HL-60 (cell line): ENCODE results near the gene EYA2.

ENCODE experiments used
- DNase-seq, 2 experiments: peaks; one replicate each; pipeline ENCODE4 v3.0.0-alpha.2; 2010 to 2020; ENCODE audit warnings: low read depth in 1 of 2, low spot score in 1 of 2
- H3K27ac ChIP-seq: fragments of 250-450 bp; sonication (Bioruptor Pico); replicated peaks from 2 replicates; pipeline ENCODE4 v1.5.1; 2020; ENCODE audit warnings: mild to moderate bottlenecking, moderate library complexity
- H3K27me3 ChIP-seq: fragments of 250-450 bp; sonication (Bioruptor Pico); 2 replicates; pipeline ENCODE4 v1.5.1; 2021; ENCODE audit warnings: mild to moderate bottlenecking, moderate library complexity; ENCODE audit not compliant: insufficient read depth, poor library complexity, severe bottlenecking
- H3K4me3 ChIP-seq: replicated peaks from 2 replicates; pipeline ENCODE4 v1.5.1; 2011; ENCODE audit warnings: mild to moderate bottlenecking, control low read depth, low read length; ENCODE audit not compliant: insufficient read depth
- GABPA ChIP-seq: IDR thresholded peaks from 2 replicates; pipeline ENCODE4 v1.6.1; 2012; ENCODE audit warnings: low read depth
- POLR2AphosphoS5 ChIP-seq: IDR thresholded peaks from 2 replicates; pipeline ENCODE4 v1.6.1; 2012; ENCODE audit warnings: low read depth
- SPI1 ChIP-seq: IDR thresholded peaks from 2 replicates; pipeline ENCODE4 v1.6.1; 2012; ENCODE audit warnings: low read depth, mild to moderate bottlenecking, borderline replicate concordance
- TF ChIP-seq, protein P1 (sequence below): IDR thresholded peaks from one replicate; pipeline ENCODE4 v1.5.1; 2011; ENCODE audit warnings: low read length, control low read depth, inconsistent platforms; ENCODE audit not compliant: insufficient read depth
- TF ChIP-seq, protein P2 (sequence below): IDR thresholded peaks from 2 replicates; pipeline ENCODE4 v1.6.1; 2012; ENCODE audit warnings: low read depth; ENCODE audit not compliant: insufficient replicate concordance

EYA2 gene

DNA sequence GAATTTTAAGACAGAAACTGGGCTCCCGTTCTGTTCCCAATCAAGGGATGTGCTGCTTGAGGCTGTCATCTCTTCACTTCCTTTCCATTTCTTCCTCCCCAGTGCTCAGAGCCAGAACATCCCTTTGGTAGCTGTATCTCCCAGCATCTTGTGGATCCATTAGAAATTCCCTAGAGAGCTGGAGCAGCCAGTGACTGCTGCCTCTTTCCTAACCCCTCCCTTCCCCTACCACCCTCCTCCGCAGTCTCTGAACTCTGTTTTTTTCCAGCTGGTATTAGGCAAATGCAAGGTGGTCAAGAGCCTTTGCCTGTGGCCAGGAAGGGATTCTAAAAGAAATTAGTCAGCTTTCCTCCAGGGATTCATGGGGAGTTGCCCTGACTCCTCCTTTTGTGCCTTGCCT, 208.0 kb downstream of the EYA2 start:
- no peak for DNase-seq
- Histone ChIP-seq H3K27me3 (no peaks in the 10 kb centered on the region), H3K27ac (no peak overlapping the region), H3K4me3 (no peak overlapping the region)
- TF ChIP-seq GABPA (no peak), POLR2AphosphoS5 (no peak), SPI1 (no peak)
- TF ChIP-seq, protein P1, sequence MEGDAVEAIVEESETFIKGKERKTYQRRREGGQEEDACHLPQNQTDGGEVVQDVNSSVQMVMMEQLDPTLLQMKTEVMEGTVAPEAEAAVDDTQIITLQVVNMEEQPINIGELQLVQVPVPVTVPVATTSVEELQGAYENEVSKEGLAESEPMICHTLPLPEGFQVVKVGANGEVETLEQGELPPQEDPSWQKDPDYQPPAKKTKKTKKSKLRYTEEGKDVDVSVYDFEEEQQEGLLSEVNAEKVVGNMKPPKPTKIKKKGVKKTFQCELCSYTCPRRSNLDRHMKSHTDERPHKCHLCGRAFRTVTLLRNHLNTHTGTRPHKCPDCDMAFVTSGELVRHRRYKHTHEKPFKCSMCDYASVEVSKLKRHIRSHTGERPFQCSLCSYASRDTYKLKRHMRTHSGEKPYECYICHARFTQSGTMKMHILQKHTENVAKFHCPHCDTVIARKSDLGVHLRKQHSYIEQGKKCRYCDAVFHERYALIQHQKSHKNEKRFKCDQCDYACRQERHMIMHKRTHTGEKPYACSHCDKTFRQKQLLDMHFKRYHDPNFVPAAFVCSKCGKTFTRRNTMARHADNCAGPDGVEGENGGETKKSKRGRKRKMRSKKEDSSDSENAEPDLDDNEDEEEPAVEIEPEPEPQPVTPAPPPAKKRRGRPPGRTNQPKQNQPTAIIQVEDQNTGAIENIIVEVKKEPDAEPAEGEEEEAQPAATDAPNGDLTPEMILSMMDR: no peak
- TF ChIP-seq, protein P2, sequence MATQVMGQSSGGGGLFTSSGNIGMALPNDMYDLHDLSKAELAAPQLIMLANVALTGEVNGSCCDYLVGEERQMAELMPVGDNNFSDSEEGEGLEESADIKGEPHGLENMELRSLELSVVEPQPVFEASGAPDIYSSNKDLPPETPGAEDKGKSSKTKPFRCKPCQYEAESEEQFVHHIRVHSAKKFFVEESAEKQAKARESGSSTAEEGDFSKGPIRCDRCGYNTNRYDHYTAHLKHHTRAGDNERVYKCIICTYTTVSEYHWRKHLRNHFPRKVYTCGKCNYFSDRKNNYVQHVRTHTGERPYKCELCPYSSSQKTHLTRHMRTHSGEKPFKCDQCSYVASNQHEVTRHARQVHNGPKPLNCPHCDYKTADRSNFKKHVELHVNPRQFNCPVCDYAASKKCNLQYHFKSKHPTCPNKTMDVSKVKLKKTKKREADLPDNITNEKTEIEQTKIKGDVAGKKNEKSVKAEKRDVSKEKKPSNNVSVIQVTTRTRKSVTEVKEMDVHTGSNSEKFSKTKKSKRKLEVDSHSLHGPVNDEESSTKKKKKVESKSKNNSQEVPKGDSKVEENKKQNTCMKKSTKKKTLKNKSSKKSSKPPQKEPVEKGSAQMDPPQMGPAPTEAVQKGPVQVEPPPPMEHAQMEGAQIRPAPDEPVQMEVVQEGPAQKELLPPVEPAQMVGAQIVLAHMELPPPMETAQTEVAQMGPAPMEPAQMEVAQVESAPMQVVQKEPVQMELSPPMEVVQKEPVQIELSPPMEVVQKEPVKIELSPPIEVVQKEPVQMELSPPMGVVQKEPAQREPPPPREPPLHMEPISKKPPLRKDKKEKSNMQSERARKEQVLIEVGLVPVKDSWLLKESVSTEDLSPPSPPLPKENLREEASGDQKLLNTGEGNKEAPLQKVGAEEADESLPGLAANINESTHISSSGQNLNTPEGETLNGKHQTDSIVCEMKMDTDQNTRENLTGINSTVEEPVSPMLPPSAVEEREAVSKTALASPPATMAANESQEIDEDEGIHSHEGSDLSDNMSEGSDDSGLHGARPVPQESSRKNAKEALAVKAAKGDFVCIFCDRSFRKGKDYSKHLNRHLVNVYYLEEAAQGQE: no peak

DNA sequence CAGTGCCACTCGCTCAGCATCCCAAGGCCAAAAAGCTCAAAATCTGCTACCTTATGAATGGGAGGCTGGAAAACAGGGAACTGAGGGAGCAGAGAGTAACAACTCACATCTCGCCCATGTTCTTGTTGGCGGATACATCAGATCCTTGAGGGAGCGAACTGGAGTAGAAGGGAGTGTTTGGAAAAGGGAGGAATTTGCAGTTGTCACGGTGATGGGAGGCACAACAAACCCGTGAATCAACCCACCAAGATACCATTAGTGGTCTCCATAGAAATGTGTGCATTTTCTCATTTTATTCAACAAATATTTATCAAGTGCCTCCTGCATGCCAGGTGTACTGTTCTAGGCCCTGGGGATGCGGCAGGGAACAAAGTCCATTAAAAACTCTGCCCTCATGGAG, 212.1 kb downstream of the EYA2 start:
- H3K27me3 ChIP-seq: no peaks in the 10 kb centered on the region
- DNase-seq: no peak
- H3K4me3 ChIP-seq: no peak overlapping the region
- H3K27ac ChIP-seq: no peak overlapping the region
- no peak for TF ChIP-seq SPI1
- TF ChIP-seq, protein P1: no peak

DNA sequence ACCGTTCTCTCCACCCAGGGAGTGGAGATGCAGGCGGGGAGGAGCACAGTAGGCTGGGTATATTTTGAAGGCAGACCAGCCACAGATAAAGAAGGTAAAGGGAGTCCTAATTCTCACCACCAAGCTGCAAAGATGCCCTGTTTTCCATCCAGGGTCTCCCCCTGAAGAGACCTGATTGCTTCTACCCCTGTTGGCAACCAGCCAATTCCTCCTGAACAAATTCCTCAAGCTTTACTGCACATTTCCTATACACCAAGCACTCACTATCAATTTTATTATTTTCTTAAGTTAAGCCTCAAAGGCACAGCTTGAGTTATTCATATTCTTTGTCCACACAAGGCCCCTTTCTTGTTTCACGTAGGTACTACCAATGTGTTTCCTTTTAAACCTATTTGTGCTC, 214.4 kb downstream of the EYA2 start:
- no peak for DNase-seq
- no peak for TF ChIP-seq SPI1
- TF ChIP-seq GABPA: no peak
- Histone ChIP-seq H3K4me3 (no peak overlapping the region), H3K27me3 (no peaks in the 10 kb centered on the region), H3K27ac (no peak overlapping the region)

DNA sequence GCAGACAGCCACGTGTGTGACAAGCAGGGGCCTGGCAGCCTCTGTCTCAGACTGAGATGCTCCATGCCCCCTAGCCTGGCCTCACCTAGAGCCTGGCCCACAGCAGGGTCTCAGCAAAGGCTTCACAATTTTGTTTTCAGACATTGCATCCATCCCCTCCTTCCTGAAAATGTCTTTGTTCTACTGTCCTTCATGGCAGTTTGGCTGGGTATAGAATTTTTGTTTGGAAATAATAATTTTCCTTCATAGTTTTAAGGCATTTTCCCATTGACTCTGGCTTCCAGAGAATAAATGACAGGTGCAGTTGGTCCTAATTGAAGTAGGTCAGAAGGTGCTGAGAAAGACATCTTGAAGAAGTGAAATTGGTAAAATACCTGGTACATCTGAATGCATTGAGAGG, 216.2 kb downstream of the EYA2 start:
- Histone ChIP-seq H3K4me3 (no peak overlapping the region), H3K27ac (no peak overlapping the region), H3K27me3 (no peaks in the 10 kb centered on the region)
- no peak for DNase-seq
- TF ChIP-seq, protein P1: no peak

DNA sequence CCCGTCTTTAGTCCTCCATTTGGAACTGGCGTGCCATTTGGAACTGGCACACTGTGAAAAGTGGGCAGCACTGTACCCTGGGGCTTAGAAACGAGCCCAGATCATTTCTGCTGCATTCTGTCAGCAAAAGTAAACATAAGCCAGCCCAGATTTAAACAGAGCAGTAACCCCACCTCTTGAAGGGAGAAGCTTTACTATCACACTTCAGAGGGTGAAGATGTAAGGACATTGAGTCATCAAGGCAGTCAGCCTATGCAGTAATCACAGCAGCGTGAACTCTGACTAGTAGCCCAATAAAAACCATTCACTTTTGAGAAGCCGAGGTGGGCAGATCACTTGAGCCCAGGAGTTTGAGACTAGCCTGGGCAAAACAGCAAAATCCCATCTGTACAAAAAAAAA, 216.9 kb downstream of the EYA2 start:
- no peak for DNase-seq
- TF ChIP-seq SPI1 (no peak), POLR2AphosphoS5 (no peak), GABPA (no peak)
- TF ChIP-seq, protein P2: no peak
- TF ChIP-seq, protein P1: no peak
- H3K4me3 ChIP-seq: no peak overlapping the region
- no peak overlapping the region for H3K27ac ChIP-seq
- no peaks in the 10 kb centered on the region for H3K27me3 ChIP-seq
